Mucosa of gallbladder (tissue), 1 donor: ENCODE results near the gene PARD6A. TPM values are rescaled to one million over a fixed set of nuclear protein-coding genes. Genes with fewer than 3 reads are reported as not detected.

Experiments
- DNase-seq: peaks from one replicate; pipeline ENCODE4 v3.0.0-alpha.2; 2020; ENCODE audit warnings: low spot score
- total RNA-seq: library from RNA; stranded (reverse); gene quantifications from one replicate; pipeline ENCODE4 v1.2.1, GENCODE V29; 2021
- donor health status: DM: no; HTN: no; CAD: no.

The PARD6A gene
- total RNA-seq, 1 donor from 2014 or later: 10.4 TPM

GRCh38 chr16:67666559-67667452 is 6.0 kb downstream of the PARD6A start, which contains the start of the genes C16orf86 and ENKD1:
TSS of gene C16orf86 (plus strand) at chr16:67666814. CDS start at chr16:67666971, 157 bp downstream.
TSS of gene ENKD1 (minus strand) at chr16:67666750. CDS start at chr16:67666442, 308 bp downstream.
- DNase-seq: peak; percentile 86

GRCh38 chr16:67667453-67667816 is 6.7 kb downstream of the PARD6A start:
- no peak for DNase-seq

GRCh38 chr16:67667817-67668494 is 7.2 kb downstream of the PARD6A start:
- peak; percentile 86 for DNase-seq

- DNase-seq: no peak
Observed at GRCh38 chr16:67668495-67669157, 7.9 kb downstream of the PARD6A start.

GRCh38 chr16:67669499-67670101 is 8.8 kb downstream of the PARD6A start:
- no peak for DNase-seq

- DNase-seq: no peak
Observed at GRCh38 chr16:67672306-67672705, 11.5 kb downstream of the PARD6A start.

- DNase-seq: peak; percentile 59
Observed at GRCh38 chr16:67672739-67673662, 12.2 kb downstream of the PARD6A start.

- DNase-seq: peak; percentile 71
Observed at GRCh38 chr16:67673712-67674580, 13.2 kb downstream of the PARD6A start.

GRCh38 chr16:67674851-67675578 is 14.3 kb downstream of the PARD6A start:
- no peak for DNase-seq

- no peak for DNase-seq
Observed at GRCh38 chr16:67675579-67675935, 14.8 kb downstream of the PARD6A start.

- DNase-seq: no peak
Observed at GRCh38 chr16:67675999-67676398, 15.2 kb downstream of the PARD6A start.

GRCh38 chr16:67676516-67676915 is 15.8 kb downstream of the PARD6A start:
- no peak for DNase-seq

GRCh38 chr16:67676939-67677338 is 16.2 kb downstream of the PARD6A start:
- no peak for DNase-seq

GRCh38 chr16:67677712-67678111 is 17.0 kb downstream of the PARD6A start:
- no peak for DNase-seq

- DNase-seq: no peak
Observed at GRCh38 chr16:67678354-67679023, 17.7 kb downstream of the PARD6A start.

- no peak for DNase-seq
Observed at GRCh38 chr16:67679935-67680897, 19.5 kb downstream of the PARD6A start.

- no peak for DNase-seq
Observed at GRCh38 chr16:67683767-67684166, 23.0 kb downstream of the PARD6A start.
